CD4-positive, CD25-positive, alpha-beta regulatory T cell (primary cell): ENCODE measurements around the gene AURKAIP1. TPM values are rescaled to one million over a fixed set of nuclear protein-coding genes. Genes with fewer than 3 reads are reported as not detected.

Source experiments
- ATAC-seq, 2 donors: fragments of 150-1000 bp; cut with Tn5 transposase; one replicate each; pipeline ENCODE4 v1.10.0; 2021; ENCODE audit warnings: low read depth in 2 of 2, moderate number of reproducible peaks in 2 of 2, moderate library complexity in 1 of 2
- DNase-seq, 3 donors: peaks; one replicate each; pipeline versions ENCODE4 v3.0.0 to v3.0.0-alpha.2; 2012 to 2022; ENCODE audit warnings: mixed read lengths in 1 of 3
- H3K27ac ChIP-seq: one replicate; pipeline ENCODE4 v1.7.0; 2013; ENCODE audit warnings: mild to moderate bottlenecking, low read length; ENCODE audit not compliant: insufficient read depth, poor library complexity, severe bottlenecking
- H3K27me3 ChIP-seq: one replicate; pipeline ENCODE4 v1.7.0; 2013; ENCODE audit warnings: low read length; ENCODE audit not compliant: control insufficient read depth, insufficient read depth
- H3K36me3 ChIP-seq: one replicate; pipeline ENCODE4 v1.7.0; 2013; ENCODE audit warnings: mild to moderate bottlenecking, low read length, moderate library complexity; ENCODE audit not compliant: control insufficient read depth, insufficient read depth
- H3K4me1 ChIP-seq: 2 replicates; pipeline ENCODE4 v1.7.0; 2013; ENCODE audit warnings: mild to moderate bottlenecking, low read length; ENCODE audit not compliant: insufficient read depth, control insufficient read depth, poor library complexity, severe bottlenecking
- H3K4me3 ChIP-seq: one replicate; pipeline ENCODE4 v1.7.0; 2013; ENCODE audit warnings: low read depth, mild to moderate bottlenecking, low read length, moderate library complexity
- H3K9me3 ChIP-seq, 2 experiments: 1 replicate in 1 of 2; 2 replicates in 1 of 2; pipeline ENCODE4 v1.7.0; 2013; ENCODE audit warnings: low read length in 2 of 2, mild to moderate bottlenecking in 1 of 2, moderate library complexity in 1 of 2; ENCODE audit not compliant: control insufficient read depth in 2 of 2
- H3K27ac Mint-ChIP-seq, 3 donors: one replicate each; pipeline ENCODE4 v1.8.0; 2020 to 2022; ENCODE audit warnings: mild to moderate bottlenecking in 3 of 3, mixed read lengths in 3 of 3, moderate library complexity in 2 of 3
- H3K27me3 Mint-ChIP-seq: one replicate; pipeline ENCODE4 v1.8.0; 2022; ENCODE audit warnings: mild to moderate bottlenecking, mixed read lengths
- H3K36me3 Mint-ChIP-seq: one replicate; pipeline ENCODE4 v1.8.0; 2020; ENCODE audit warnings: mixed read lengths
- H3K4me1 Mint-ChIP-seq, 4 donors: one replicate each; pipeline ENCODE4 v1.8.0; 2020 to 2022; ENCODE audit warnings: mixed read lengths in 4 of 4, mild to moderate bottlenecking in 1 of 4
- H3K4me3 Mint-ChIP-seq, 4 donors: one replicate each; pipeline ENCODE4 v1.8.0; 2020 to 2022; ENCODE audit warnings: mild to moderate bottlenecking in 4 of 4, mixed read lengths in 4 of 4, moderate library complexity in 3 of 4
- H3K9me3 Mint-ChIP-seq, 7 donors: one replicate each; pipeline ENCODE4 v1.8.0; 2020 to 2022; ENCODE audit warnings: mixed read lengths in 7 of 7, mild to moderate bottlenecking in 3 of 7, moderate library complexity in 2 of 7
- polyA plus RNA-seq, 4 donors: library from polyadenylated mRNA; unstranded; fragments of 300-500 nt; fragmentation: Illumina TruSeq; gene quantifications; one replicate each; pipeline ENCODE4 v1.2.3, GENCODE V29; 2021
- total RNA-seq: library from RNA; stranded (reverse); gene quantifications from one replicate; pipeline ENCODE4 v1.2.3, GENCODE V29; 2022

AURKAIP1 gene
- total RNA-seq (76.0 TPM), polyA plus RNA-seq (100 to 1,000 TPM; 145 to 190 (median 164) TPM)

DNA sequence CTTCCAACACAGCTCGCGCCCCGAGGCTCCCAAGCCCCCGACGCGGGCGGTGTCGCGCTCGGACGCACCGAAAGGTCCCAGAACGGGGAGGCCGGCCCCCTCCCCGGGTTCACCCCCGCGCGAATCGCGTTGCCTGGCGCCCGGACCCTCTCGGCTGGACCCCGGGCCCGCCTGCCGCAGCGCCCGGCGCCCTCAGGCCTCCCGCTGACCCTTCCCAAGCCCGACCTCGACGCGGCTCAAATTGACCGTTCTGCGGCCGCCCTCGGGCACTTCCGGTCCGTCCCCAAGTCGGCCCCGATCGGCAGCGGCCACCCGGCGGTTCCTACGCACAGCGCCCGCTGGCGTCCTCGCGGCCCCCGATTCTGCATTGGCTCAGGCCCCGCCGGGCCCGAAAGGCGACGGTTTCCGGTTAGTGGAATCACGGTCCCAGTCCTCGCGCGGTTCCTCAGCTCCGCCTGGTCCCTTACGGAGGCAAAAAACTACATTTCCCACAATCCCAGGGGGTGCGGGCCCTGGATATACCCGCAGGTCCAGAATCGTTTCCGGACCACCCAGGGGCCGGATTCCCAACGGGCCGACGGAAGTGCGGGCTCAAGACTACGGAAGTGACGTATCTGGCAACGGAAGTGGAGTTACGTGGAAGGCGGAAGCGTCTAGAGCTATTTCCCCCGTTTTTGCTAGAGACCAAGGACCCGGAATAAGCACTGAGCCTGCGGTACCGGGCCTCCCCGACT, at the start of gene AURKAIP1:
AURKAIP1 (minus strand) TSS at position 279 of the 734 bp plus-strand sequence. CDS start 451 bp downstream, outside the sequence.
- peak within 1 kb of the TSS; percentile 94 for H3K27ac ChIP-seq
- H3K9me3 Mint-ChIP-seq: no peaks in the 10 kb centered on the region
- no peaks in the 10 kb centered on the region for H3K27me3 Mint-ChIP-seq
- H3K27me3 ChIP-seq: no peaks in the 10 kb centered on the region
- H3K27ac Mint-ChIP-seq: peak within 1 kb of the TSS; percentile 96 to 99 (median 98)
- peak within 1 kb of the TSS; percentile 53 for H3K4me3 ChIP-seq
- H3K4me3 Mint-ChIP-seq: peak within 1 kb of the TSS; percentile 90 to 95 (median 94)
- H3K4me1 ChIP-seq: peaks cover 39% of the 10 kb centered on the region
- H3K36me3 Mint-ChIP-seq: no peaks in the 10 kb centered on the region
- no peaks in the 10 kb centered on the region for H3K9me3 ChIP-seq
- ATAC-seq (peak; percentile 88 to 90), DNase-seq (peak; percentile 95 to 100 (median 97))
- H3K4me1 Mint-ChIP-seq: peaks cover 0 to 35% (median 6%) of the 10 kb centered on the region in 4 donors
- no peaks in the 10 kb centered on the region for H3K36me3 ChIP-seq

DNA sequence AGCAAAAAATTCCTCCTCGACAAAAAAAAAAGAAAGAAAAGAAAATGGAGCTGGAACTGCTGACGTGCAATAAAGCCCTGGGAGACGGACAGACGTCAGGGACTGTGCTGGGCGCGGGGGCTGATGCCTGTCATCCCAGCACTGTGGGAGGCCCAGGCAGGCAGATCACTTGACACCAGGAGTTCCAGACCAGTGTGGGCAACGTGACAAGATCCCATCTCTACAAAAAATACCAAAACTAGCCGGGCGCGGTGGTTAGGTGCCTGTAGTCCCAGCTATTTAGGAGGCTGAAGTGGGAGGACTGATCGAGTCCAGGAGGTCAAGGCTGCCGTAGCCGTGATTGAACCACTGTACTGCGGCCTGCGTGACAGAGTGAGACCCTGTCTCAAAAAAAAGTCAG, 49.7 kb upstream of the AURKAIP1 start:
- H3K4me3 Mint-ChIP-seq: no peak overlapping the region
- H3K27me3 ChIP-seq: no peaks in the 10 kb centered on the region

DNA sequence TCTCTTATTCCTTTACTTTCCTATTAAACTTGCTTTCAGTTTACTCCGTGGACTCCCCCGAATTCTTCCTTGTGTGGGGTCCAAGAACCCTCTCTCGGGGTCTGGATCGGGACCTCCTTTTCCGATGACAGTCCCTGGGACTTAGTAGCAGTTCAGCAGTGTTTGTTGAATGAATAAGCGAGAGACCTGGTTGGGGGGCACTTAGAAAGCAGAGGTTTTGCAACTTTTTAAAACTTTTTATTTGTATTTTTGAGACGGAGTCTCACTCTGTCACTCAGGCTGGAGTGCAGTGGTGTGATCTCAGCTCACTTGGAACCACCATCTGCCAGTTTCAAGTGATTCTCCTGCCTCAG, 48.2 kb upstream of the AURKAIP1 start:
- Histone ChIP-seq H3K9me3 (no peaks in the 10 kb centered on the region), H3K27ac (no peak overlapping the region), H3K27me3 (no peaks in the 10 kb centered on the region), H3K4me3 (no peak overlapping the region), H3K36me3 (no peaks in the 10 kb centered on the region), H3K4me1 (peaks cover 8% of the 10 kb centered on the region)
- ATAC-seq (no peak), DNase-seq (no peak)
- peaks cover 26% of the 10 kb centered on the region for H3K27me3 Mint-ChIP-seq
- H3K36me3 Mint-ChIP-seq: no peaks in the 10 kb centered on the region
- H3K4me3 Mint-ChIP-seq: no peak overlapping the region
- peaks cover 0 to 4% (median 0%) of the 10 kb centered on the region in 4 donors for H3K4me1 Mint-ChIP-seq
- peaks cover 0 to 4% (median 0%) of the 10 kb centered on the region in 7 donors for H3K9me3 Mint-ChIP-seq
- H3K27ac Mint-ChIP-seq: no peak overlapping the region

More for the DNA sequence above, 49.7 kb upstream of the AURKAIP1 start:
- Histone ChIP-seq H3K9me3 (no peaks in the 10 kb centered on the region), H3K27ac (no peak overlapping the region), H3K4me3 (no peak overlapping the region), H3K4me1 (peaks cover 8% of the 10 kb centered on the region), H3K36me3 (no peaks in the 10 kb centered on the region)
- DNase-seq (no peak), ATAC-seq (no peak)
- Mint-ChIP-seq H3K36me3 (no peaks in the 10 kb centered on the region), H3K27me3 (peaks cover 30% of the 10 kb centered on the region), H3K9me3 (peaks cover 0 to 5% (median 0%) of the 10 kb centered on the region in 7 donors), H3K27ac (no peak overlapping the region), H3K4me1 (peaks cover 0 to 5% (median 0%) of the 10 kb centered on the region in 4 donors)

DNA sequence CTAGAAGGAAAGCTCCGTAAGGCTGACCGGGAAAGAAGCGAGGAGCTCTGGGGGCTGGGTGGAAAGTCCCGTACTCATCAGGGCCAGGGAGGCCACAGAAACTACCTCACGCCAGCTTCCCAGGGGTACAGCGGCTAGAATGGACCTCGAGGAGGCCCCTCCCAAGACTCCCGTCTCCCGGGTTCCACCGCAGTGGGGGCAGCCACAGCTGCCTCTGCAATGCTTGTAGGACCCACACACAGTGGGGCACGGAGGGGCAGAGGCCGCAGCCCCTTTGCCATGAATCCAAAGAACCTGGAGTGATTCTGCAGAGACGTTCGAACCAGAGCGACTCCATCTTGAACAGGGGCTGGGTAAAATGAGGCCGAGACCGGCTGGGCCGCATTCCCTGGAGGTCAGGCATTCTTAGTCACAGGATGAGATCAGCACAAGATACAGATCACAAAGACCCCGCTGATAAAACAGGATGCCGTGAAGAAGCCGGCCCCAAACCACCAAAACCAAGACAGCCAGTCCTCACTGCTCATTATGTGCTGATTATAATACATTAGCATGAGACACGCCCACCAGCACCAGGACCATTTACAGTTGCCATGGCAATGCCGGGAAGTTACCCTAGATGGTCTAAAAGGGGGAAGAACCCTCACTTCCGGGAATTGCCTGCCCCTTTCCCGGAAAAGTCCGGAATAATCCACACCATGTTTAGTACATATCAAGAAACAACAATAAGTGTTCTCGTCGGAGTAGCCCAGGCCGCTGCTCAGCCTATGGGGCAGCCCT, 47.6 kb upstream of the AURKAIP1 start:
- no peak overlapping the region for H3K27ac Mint-ChIP-seq
- peaks cover 0 to 5% (median 0%) of the 10 kb centered on the region in 4 donors for H3K4me1 Mint-ChIP-seq
- Histone ChIP-seq H3K27ac (no peak overlapping the region), H3K36me3 (no peaks in the 10 kb centered on the region), H3K4me3 (no peak overlapping the region), H3K27me3 (no peaks in the 10 kb centered on the region), H3K9me3 (no peaks in the 10 kb centered on the region), H3K4me1 (peaks cover 8% of the 10 kb centered on the region)
- peaks cover 27% of the 10 kb centered on the region for H3K27me3 Mint-ChIP-seq
- H3K36me3 Mint-ChIP-seq: no peaks in the 10 kb centered on the region
- DNase-seq (no peak), ATAC-seq (no peak)
- H3K4me3 Mint-ChIP-seq: no peak overlapping the region
- peaks cover 0 to 4% (median 0%) of the 10 kb centered on the region in 7 donors for H3K9me3 Mint-ChIP-seq

DNA sequence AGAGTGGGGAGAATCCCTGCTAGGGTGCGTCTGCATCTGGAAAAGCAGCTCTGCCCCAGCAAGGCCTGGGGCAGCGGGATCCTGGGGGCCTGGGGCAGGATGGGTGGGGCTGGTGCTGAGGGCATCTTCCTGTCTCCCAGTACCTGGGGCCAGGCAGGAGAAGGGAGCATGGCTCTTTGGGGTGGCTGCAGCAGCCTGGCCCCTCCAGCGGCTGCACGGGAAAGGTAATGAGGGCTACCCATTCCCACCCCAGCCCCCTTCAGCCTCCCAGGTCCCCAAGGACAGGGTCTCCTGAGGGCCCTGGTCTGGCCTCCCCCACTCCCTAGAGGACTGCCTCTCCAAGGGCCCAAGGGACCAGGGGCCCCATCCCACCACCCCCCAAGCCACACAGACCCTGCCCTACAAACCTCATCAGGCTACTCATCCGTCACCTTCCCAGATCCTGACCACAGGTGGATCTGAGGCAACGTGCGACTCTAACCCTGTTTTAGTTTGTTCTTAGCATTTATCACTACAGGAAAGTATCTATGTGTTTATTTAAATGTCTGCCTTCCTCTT, 47.0 kb upstream of the AURKAIP1 start:
- no peaks in the 10 kb centered on the region for H3K27me3 ChIP-seq
- H3K36me3 ChIP-seq: no peaks in the 10 kb centered on the region
- ATAC-seq (no peak), DNase-seq (no peak)
- Mint-ChIP-seq H3K4me3 (no peak overlapping the region), H3K9me3 (peaks cover 0 to 4% (median 0%) of the 10 kb centered on the region in 7 donors), H3K4me1 (peaks cover 0 to 5% (median 0%) of the 10 kb centered on the region in 4 donors), H3K27me3 (peaks cover 27% of the 10 kb centered on the region), H3K27ac (no peak overlapping the region), H3K36me3 (no peaks in the 10 kb centered on the region)
- H3K27ac ChIP-seq: no peak overlapping the region
- H3K9me3 ChIP-seq: no peaks in the 10 kb centered on the region
- H3K4me1 ChIP-seq: peaks cover 6% of the 10 kb centered on the region
- no peak overlapping the region for H3K4me3 ChIP-seq

DNA sequence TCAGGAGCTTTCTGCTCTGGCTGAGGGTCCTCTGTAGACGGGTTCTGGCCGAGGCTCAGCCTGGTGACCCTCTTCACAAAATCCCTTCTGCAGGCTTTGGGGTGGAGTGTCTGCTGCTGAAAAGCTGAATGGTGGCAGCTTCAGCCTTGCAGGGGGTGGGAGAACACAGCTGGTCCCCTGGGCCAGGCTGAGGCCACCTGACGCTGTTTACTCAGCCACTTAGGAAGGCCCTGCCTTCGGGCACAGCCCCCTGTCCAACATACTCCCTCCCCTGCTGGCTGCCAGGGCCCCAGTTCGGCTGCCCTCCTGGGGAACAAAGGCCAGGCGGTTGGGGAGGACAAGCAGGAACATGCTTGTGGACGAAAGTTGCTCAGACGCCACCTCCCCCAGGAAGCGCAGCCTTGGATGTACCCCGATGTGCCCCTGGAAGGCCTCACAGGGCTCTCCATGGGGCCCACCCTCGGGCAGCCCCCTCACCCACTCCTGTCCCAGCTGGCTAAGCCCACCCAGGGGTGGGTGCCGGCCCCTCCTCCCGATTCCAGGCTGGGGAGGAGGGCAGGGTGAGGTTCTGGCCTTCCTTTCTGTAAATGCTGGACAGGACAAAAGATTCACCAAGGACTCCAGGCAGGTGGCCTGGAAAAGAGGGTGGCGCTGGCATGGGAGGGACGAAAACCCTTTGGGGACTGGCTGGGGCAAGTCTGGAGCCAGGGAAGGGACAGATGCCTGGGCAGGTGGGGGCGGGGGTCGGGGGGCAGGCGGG, 46.3 kb upstream of the AURKAIP1 start, which contains the start of gene ANKRD65:
ANKRD65 (minus strand) TSS at position 130 of the 760 bp plus-strand sequence. CDS start 271 bp downstream, outside the sequence.
- Mint-ChIP-seq H3K27ac (no peak within 1 kb of the TSS), H3K4me1 (peaks cover 0 to 5% (median 0%) of the 10 kb centered on the region in 4 donors), H3K36me3 (no peaks in the 10 kb centered on the region), H3K4me3 (no peak within 1 kb of the TSS), H3K27me3 (peaks cover 27% of the 10 kb centered on the region), H3K9me3 (peaks cover 0 to 4% (median 0%) of the 10 kb centered on the region in 7 donors)
- no peak within 1 kb of the TSS for H3K4me3 ChIP-seq
- no peak within 1 kb of the TSS for H3K27ac ChIP-seq
- DNase-seq (no peak), ATAC-seq (no peak)
- no peaks in the 10 kb centered on the region for H3K36me3 ChIP-seq
- no peaks in the 10 kb centered on the region for H3K9me3 ChIP-seq
- no peaks in the 10 kb centered on the region for H3K27me3 ChIP-seq
- H3K4me1 ChIP-seq: no peaks in the 10 kb centered on the region

DNA sequence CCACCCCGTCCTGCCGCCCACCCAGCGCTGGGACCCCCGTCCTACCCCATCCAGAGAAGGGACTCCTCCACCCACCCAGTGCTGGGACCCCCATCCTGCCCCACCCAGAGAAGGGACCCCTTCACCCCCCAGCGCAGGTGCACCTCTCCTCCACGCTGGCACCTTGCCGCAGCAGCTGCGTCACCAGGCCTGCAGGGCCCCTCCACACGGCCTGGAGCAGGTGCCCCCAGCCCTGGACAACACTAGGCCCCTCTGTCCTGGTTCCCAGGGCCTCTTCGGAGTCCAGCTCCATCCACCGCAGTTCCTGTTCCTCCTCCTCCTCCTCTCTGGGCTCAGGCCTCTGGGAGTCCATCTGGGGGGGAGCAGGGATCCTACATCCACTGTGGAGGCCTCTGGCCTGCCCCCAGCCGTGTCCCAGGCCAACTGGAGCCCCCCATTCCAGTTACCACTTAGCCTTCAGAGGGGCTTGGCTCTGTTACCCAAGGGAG, 45.7 kb upstream of the AURKAIP1 start:
- no peak overlapping the region for H3K4me3 ChIP-seq
- H3K4me3 Mint-ChIP-seq: no peak overlapping the region
- H3K27ac ChIP-seq: no peak overlapping the region
- DNase-seq (no peak), ATAC-seq (no peak)
- H3K27ac Mint-ChIP-seq: no peak overlapping the region
- no peaks in the 10 kb centered on the region for H3K36me3 Mint-ChIP-seq
- no peaks in the 10 kb centered on the region for H3K27me3 ChIP-seq
- no peaks in the 10 kb centered on the region for H3K4me1 ChIP-seq
- no peaks in the 10 kb centered on the region for H3K9me3 ChIP-seq
- H3K4me1 Mint-ChIP-seq: peaks cover 0 to 5% (median 0%) of the 10 kb centered on the region in 4 donors
- peaks cover 0 to 4% (median 0%) of the 10 kb centered on the region in 7 donors for H3K9me3 Mint-ChIP-seq
- H3K27me3 Mint-ChIP-seq: peaks cover 27% of the 10 kb centered on the region
- no peaks in the 10 kb centered on the region for H3K36me3 ChIP-seq
